Activated T-cell treated with anti-CD3 and anti-CD28 coated beads, Interleukin-2, amount 50 U/mL, for 1 hour (primary cell): ENCODE results near the gene GEMIN4.
"Not testable (repeated sequence)": the region's sequence is repeated elsewhere in the genome, so short reads cannot be mapped to it uniquely, and the experiment has no call there.

Experiments used
- DNase-seq: peaks from one replicate; pipeline ENCODE4 v3.0.0-alpha.2; 2020

The GEMIN4 gene

GRCh38 chr17:737561-738113 is 14.4 kb downstream of the GEMIN4 start:
- DNase-seq, result no peak

GRCh38 chr17:733743-734142 is 18.3 kb downstream of the GEMIN4 start:
- DNase-seq, result no peak

- DNase-seq, result peak; percentile 46
Observed at GRCh38 chr17:732902-733720, 19.0 kb downstream of the GEMIN4 start.

- peak; percentile 65 for DNase-seq
Observed at GRCh38 chr17:732067-732901, 19.8 kb downstream of the GEMIN4 start, which contains the start of gene TLCD3A. Gene TLCD3A (plus strand): TSS chr17:732596. CDS start chr17:732648, 52 bp downstream.

GRCh38 chr17:731644-732066 is 20.4 kb downstream of the GEMIN4 start:
- peak; percentile 25 for DNase-seq

GRCh38 chr17:728911-729310 is 23.2 kb downstream of the GEMIN4 start:
- DNase-seq, result no peak

- no peak for DNase-seq
Observed at GRCh38 chr17:726271-726919, 25.7 kb downstream of the GEMIN4 start.

- DNase-seq, result no peak
Observed at GRCh38 chr17:725746-726145, 26.3 kb downstream of the GEMIN4 start.

GRCh38 chr17:725084-725483 is 27.0 kb downstream of the GEMIN4 start:
- DNase-seq, result no peak

- DNase-seq, result no peak
Observed at GRCh38 chr17:721540-721937, 30.5 kb downstream of the GEMIN4 start.

- no peak for DNase-seq
Observed at GRCh38 chr17:720706-721539, 31.1 kb downstream of the GEMIN4 start.

GRCh38 chr17:718075-718474 is 34.0 kb downstream of the GEMIN4 start:
- no peak for DNase-seq

GRCh38 chr17:708132-708531 is 43.9 kb downstream of the GEMIN4 start:
- DNase-seq, result no peak

GRCh38 chr17:705863-706262 is 46.2 kb downstream of the GEMIN4 start:
- no peak for DNase-seq

- no peak for DNase-seq
Observed at GRCh38 chr17:705011-705410, 47.1 kb downstream of the GEMIN4 start.

- no peak for DNase-seq
Observed at GRCh38 chr17:704111-704864, 47.8 kb downstream of the GEMIN4 start.

GRCh38 chr17:703081-703875 is 48.8 kb downstream of the GEMIN4 start:
- no peak for DNase-seq

GRCh38 chr17:700504-701094 is 51.5 kb downstream of the GEMIN4 start:
- no peak for DNase-seq

GRCh38 chr17:699345-699744 is 52.7 kb downstream of the GEMIN4 start:
- DNase-seq, result no peak

GRCh38 chr17:698096-698495 is 54.0 kb downstream of the GEMIN4 start:
- DNase-seq, result not testable (repeated sequence)
